GM19455 (cell line): Measurements from ENCODE around the gene TSHZ3.

Source experiments
- ATAC-seq: cut with Tn5 transposase; IDR thresholded peaks from one replicate; pipeline ENCODE4 v1.9.1; 2021; ENCODE audit not compliant: unreplicated experiment

The TSHZ3 gene, protein sequence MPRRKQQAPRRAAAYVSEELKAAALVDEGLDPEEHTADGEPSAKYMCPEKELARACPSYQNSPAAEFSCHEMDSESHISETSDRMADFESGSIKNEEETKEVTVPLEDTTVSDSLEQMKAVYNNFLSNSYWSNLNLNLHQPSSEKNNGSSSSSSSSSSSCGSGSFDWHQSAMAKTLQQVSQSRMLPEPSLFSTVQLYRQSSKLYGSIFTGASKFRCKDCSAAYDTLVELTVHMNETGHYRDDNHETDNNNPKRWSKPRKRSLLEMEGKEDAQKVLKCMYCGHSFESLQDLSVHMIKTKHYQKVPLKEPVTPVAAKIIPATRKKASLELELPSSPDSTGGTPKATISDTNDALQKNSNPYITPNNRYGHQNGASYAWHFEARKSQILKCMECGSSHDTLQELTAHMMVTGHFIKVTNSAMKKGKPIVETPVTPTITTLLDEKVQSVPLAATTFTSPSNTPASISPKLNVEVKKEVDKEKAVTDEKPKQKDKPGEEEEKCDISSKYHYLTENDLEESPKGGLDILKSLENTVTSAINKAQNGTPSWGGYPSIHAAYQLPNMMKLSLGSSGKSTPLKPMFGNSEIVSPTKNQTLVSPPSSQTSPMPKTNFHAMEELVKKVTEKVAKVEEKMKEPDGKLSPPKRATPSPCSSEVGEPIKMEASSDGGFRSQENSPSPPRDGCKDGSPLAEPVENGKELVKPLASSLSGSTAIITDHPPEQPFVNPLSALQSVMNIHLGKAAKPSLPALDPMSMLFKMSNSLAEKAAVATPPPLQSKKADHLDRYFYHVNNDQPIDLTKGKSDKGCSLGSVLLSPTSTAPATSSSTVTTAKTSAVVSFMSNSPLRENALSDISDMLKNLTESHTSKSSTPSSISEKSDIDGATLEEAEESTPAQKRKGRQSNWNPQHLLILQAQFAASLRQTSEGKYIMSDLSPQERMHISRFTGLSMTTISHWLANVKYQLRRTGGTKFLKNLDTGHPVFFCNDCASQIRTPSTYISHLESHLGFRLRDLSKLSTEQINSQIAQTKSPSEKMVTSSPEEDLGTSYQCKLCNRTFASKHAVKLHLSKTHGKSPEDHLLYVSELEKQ

DNA sequence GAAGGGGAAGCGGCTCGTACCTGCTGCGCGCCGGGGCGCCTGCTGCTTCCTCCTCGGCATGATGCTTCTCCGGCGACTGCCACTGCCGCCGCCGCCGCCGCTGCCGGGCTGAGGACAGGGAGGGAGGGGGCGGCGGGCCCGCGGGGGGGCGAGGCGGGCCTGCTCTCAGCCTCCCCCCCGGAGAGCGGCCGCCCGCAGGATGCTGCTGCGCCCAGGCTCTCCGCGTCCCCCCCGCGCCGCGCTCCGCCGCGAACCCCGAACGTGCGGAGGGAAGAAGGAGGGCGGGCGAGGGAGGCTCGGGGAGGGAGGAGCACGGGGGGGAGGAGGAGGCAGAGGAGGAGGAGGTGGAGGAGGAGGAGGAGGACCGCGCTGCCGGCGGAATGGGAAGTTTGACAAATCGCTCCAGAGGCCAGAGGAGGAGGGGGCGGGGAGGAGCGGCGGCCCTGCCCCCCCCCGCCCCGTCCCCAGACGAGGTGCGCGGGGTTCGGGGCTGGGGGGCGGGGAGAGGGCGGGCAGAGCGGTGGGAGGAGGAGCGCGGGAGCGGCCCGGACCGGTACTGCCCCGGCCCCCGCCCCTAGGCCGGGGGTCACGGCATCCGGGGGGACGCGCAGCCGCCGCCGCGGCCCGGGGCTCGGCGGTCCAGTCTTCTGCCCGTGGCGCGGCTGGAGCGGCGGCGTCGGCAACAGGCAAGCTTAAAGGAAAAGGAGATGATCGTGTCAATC, at the start of gene TSHZ3:
Gene TSHZ3, minus strand, starts transcription at position 277 of the 722 bp plus-strand sequence. Its CDS starts 217 bp downstream, at position 60.
- ATAC-seq, result no peak

DNA sequence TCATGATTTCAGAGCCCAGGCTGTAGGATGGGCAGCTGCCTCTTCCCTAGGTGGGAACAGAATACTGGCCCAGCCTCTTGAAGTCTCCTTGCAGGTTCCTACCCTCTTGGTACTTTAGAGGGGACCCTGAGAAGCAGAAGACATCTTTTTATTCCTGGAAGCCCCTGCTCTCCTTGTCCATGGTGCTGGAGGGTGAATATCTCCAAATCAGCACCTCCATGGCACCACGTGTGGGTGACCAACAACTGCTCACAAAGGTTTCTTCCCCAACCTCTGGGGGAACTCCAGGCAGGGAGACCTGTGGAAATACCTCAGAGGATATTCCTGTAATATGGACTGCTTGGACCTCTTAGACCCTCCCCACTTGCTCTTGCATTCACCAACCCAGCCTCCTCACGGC, 48.1 kb upstream of the TSHZ3 start:
- no peak for ATAC-seq

DNA sequence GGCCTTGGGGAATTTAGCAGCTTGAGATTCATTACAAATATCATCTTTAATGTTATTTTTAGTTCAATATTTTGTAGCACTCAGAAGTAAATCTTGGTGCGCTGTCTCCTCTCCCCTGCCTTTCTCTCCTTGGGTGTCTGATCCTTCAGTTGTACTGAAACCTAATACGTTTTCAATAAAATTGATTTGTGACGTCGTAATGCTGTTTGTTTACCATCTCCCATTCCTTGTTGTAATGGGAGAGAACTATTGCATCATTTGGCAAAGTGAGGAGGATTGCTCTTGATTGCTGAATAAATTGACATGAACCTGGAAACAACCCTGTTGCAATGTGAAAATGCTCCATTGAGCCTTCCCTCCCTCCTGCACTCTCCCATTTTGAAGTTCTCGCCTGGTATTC, 43.2 kb upstream of the TSHZ3 start:
- ATAC-seq, result no peak

DNA sequence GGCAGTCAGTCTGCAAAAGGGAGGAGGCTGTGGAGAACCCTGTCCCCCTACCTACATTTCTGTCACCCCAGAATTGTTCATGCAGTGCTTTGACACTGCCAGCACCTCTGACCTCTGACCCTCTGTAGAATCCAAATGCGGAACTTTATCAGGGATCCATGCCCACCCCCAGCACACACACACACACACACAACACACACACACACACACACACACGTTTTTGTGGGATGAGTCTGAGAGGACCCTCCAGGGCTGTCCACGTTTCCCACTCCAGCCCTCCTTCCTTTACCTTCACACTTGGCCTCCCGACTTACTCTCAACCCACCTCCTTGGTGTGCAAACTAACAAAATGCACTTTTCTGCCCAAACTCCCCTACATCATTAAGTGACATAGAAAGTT, 42.3 kb upstream of the TSHZ3 start:
- no peak for ATAC-seq

DNA sequence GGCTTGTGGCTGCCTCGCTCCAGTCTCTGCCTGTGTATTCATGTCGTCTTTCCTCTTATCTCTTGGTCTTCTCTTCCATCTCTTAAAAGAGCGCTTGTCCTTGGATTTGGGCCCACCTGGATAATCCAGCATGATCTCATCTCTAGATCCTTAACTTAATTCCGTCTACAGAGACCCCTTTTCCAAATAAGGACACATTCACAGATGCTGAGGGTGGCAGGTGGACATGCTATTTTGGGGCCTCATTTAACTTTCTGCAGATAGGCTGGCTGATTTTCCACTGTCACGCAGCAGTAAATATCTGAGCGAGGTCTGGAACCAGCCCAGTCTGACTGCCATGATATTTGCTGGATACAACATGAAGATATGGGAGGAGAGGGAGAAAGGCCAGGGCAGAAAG, 41.5 kb upstream of the TSHZ3 start:
- no peak for ATAC-seq

DNA sequence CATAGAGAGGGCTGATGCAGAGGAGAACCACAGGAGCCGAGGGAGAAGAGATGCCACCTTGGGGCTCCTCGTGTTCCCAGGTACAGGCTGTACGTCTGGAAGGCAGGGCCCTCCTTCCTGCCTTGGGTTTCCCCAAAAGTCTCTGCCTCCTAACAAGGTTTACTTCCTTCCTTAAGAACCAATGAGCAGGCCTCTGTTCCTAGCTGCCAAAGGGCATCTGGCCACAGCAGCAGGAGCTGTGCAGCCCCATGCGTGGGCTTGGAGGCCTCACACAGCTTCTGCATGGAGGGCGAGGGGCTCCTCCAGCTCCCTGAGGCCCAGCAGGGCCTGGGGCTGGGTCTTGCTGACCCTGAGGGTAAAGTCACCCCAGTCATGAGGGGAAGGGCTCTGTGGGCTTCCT, 40.6 kb upstream of the TSHZ3 start:
- ATAC-seq, result no peak

DNA sequence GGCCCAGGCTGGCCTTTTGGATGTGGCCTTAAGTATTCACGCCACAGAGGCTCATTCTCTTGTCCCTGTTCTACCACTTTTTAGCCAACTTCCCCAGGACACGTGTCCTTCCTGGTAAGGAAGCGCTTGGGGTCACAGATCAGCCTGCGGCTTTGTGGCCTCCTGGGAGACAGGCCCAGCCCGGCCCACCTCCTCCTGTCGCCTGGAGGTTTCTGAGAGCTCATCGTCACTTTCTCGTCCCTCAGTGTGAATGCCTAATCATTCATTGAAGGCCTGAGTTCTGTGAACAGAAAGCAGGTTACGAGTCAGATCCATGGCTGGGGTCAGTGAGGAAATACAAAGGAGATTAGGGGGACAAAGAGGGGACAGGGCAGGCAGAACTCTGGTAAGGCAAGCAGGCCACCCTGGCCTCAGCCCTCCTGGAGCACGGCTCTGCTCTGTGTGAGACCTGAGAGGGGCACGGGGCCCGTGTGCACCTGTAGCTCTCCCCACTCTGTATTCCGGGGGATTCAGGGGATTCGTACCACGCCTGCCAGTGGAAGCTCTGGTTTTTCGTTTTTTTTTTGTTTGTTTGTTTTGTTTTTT, 38.6 kb upstream of the TSHZ3 start:
- no peak for ATAC-seq

DNA sequence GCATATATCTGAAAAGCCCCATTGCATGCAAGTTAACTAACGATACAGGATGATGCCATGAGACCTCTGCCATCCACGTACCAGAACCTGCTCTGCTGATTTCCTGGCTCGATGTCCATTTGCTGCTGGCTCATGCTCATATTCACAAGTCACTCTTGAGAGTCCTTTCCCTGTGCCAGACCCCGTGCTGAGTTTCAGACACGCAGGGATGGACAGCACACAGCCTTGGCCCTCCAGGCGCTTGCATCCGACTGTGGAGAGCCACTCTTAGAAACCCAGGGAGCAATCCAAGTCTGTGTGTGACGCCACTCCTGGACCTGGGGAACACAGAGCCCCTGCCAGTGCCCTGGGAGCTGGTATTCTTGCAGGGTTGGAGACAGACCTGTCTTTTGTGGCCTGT, 37.6 kb upstream of the TSHZ3 start:
- ATAC-seq, result no peak

DNA sequence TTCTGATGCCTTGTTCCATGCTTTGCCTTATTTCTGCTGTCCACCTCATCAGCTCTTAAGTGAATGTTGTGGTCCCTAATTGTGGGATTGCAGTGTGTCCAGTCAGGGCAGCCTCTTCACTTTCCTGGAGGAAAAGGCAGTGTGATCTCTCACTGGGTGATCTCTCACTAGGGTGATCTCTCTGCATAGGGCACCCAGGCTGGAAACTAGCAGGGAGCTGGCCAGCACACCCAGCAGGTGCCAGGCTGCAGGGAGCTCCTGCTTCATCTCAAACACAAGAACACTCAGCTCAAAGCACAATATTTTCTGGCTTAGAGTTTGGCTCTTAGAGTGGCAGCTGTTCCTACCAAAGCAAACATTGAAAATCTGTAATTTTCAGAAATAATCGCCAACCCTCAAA, 36.5 kb upstream of the TSHZ3 start:
- ATAC-seq, result no peak

DNA sequence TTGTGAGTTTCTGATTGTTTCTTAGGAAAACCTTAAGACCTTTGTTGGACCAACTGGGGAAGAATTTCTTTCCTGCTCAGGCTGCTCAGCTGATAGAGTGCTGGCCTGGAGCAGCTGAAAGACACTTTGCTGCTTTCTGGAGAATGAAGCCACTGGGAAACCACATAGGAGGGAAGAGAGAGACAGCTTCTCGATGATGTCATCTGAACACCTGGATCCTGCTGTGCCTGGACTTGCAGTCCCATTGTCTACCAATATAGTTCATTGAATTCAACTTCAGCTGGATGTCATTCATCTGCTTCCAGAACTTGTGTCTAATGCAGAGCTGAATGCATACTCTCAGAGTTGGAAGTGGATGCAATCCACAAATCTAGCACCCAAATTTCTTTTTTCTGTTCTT, 34.3 kb upstream of the TSHZ3 start:
- ATAC-seq, result no peak

DNA sequence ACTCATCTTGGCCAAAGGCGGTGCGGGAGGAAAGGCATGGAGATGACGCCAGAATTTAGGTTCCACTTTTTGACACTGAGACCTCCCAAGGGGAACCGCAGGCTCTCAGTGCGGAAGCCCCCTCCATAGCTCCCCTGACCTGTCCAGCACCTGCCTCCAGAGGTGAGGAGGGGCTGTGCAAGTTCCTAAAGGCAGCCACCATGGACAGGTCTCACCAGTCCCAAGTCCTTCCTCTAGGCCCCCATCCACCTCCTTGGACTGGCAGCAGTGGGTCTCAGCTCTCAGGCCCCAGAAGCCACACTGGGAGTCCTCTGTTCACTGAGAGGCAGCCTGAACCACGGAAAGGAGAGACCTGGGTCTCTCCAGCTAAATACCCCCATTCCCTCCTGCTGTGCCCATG, 31.6 kb upstream of the TSHZ3 start:
- ATAC-seq, result no peak

DNA sequence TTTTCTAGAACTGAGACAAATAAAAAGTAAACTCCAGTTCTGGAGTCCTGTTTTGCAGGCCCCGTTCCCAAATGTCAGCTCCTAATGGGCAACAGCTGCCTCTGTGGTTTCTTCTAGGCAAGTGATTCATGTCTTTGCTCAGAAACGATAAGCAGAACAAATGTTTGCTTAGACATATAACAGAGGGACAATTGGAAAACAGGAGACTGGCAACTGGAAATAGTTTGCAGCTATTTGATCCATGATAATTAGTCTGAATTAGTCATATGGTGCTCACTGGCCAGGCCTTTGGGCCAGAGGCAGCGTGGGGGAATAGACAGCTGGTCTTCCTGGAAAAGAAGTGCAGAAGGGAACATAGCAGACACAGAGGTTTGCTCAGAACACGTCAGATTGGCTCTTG, 29.2 kb upstream of the TSHZ3 start:
- ATAC-seq, result no peak

DNA sequence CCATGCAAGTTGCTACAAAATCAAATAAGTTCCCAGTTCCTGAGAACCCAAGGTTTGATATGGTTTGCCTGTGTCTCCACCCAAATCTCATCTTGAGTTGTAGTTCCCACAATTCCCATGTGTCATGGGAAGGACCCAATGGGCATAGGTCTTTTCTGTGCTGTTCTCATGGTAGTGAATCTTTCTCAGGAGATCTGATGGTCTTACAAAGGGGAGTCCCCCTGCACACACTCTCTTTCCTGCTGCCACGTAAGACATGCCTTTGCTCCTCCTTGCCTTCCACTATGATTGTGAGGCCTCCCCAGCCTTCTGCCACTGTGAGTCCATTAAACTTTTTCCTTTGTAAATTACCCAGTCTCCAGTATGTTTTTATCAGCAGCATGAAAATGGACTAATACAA, 28.5 kb upstream of the TSHZ3 start:
- ATAC-seq, result no peak

DNA sequence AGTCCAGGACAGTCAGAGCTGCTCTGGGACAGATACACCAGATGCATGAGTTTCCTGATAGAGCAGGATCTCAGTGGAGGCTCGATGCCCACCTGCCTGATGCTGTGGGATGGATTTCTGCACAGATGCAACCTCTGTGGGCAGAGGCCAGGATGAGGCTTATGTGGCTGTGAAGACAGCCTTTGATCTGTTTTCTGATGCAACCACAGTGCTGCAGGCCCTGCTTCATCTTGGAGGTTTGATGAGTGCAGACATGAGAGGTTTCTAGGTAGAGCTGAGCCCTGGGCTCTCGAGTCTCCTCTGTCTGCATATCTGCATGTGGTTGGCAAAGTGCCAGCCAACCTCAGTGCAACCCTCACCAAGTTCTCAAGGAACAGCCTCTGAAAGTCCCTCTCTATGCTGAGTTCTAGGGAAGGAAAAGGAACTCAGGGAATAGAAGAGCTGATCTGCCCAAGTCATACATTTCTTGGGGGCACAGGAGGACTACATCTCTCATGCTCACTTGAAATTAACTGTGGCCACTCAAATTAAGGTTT, 23.1 kb upstream of the TSHZ3 start:
- no peak for ATAC-seq

DNA sequence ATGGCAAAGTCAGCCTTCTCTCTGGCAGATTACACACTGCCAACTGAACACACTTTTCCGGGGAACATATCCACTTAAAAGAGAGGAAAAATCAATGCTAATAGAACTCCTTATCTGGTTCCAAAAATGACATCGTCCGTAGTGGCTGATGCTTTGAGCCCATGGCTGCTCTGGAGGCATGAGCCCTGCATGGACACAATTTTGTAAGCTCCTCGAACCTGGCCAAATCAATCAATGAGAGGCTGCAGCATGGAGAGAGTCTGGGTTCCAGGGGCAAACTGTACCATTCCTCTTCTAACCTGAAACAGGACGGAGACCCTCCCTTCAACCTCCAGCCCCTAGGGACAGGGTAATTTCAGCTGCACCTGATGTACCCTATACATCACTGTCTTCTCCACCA, 21.0 kb upstream of the TSHZ3 start:
- ATAC-seq, result no peak

DNA sequence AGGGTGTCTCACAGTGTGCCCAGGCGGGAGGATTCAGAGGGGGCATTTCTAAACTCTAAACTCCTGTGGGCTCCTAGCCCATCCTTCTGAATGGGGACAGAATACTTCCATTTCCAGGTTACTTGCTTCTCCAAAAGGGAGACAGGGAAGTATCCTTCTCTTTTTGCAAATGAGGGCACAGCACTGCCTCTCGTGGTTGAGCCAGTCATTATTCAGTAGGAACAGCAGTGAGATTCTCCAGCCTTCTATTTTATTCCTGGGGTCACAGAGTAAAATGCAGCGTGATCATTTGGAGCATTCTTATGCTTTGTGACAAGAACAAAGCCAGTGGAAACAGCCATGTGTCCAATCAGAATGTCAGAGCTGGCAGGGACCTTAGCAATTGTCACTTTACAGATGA, 15.7 kb upstream of the TSHZ3 start:
- ATAC-seq, result no peak

DNA sequence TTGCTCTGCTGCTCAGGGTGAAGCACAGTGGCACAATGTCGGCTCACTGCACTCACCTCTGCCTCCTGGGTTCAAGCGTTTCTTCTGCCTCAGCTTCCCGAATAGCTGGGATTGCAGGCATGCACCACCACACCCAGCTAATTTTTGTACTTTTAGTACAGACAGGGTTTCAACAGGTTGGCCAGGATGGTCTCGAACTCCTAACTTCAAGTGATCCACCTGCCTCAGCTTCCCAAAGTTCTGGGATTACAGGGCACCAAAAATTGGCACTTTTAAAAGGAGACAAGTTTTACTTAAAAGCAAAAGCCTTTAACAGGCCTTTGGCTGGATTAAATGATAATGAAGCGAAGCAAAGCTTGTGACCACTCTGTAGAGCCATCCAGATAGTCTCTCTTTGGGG, 12.5 kb upstream of the TSHZ3 start:
- no peak for ATAC-seq

DNA sequence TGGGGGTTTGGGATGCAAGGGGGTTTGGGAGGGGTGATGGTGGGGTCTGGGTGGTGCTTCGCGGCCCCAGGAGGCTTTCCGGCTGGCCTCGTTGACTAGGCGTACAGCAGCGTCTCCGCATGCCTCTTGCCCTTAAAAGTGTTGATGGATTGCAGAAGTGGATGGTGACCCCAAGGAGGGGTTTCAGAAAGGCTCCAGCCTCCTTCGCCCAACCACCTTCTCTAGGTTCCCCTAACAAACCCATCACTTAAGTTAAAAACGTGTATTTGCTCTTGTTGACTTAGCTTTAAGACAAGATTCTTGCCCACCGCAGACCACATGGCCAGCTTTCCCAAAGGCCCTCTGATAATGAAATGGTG, 8.1 kb upstream of the TSHZ3 start:
- no peak for ATAC-seq

DNA sequence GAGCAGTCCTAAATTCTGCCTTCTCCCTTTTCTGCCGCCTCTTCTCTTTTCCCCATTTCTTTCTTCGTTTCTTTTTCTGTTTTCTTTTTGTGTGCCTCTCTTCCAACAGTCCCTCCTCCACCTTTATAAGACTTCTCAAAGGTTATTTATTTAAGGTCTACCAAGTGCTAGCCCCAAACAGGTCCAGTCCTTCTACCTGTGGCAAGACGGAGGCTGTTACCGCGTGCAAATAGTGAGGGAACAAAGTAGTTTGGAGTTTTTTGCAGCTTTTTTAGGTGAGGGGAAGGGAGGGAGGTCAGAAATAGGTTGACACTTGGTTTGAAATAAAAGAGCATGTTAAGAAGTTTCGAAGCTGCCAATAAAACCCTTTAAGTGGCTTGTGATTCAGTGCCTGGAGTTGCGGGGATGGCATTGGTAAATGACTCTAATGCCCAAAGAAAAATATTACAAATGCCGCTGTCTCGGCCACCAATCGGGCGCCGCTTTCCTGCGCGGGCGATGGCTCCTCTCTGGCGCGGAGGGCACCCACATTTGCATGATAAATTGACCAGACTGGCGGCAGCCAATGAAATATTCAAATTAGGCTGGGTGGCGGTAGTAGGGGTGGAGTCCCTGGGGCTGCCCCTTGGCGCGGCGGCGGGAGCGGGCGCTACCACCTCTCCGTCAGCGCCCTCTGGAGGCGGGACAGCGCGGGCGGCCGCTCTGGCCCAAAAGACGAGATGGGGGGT, 7.5 kb upstream of the TSHZ3 start:
- no peak for ATAC-seq

DNA sequence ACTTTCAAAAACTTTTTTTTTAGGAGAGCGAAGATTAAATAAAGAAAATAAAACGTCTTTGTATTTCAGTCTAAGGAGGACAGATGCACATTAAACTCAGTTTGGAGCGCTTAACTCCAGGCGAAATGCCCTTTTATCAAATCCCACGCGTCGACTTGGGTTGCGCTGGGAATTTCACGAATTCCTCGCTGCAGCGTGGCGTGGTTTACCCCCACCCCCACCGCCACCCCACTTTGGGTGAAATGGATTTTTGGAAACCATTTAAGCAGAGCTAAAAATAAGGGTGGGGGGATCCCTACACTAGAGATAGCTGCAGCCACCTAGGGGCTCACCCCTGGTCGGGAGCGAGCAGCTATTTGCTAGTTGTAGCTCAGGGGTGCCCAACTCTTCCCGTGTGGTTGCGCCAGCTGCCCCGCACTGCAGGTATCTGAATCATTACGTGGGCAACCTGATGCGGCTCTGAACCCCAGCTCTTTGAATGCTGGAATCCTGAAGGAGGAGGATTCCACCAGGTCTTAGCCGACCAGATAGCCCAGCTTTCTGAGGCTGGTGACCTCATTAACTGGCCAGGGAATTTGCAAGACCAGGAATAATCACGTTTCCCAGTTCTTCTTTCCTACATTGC, 6.5 kb upstream of the TSHZ3 start:
- ATAC-seq, result no peak
